22Rv1 (cell line): ENCODE measurements around the gene C21orf58.

Experiments
- H3K27ac ChIP-seq: fragments of 450-650 bp; 2 replicates; pipeline ENCODE4 v1.5.1; 2017
- CTCF ChIP-seq: fragments of 450-650 bp; IDR thresholded peaks from 2 replicates; pipeline ENCODE4 v1.5.1; 2017; ENCODE audit warnings: mild to moderate bottlenecking
- ZFX ChIP-seq: fragments of 450-650 bp; IDR thresholded peaks from 2 replicates; pipeline ENCODE4 v1.6.1; 2017; ENCODE audit warnings: antibody characterized with exemption, borderline replicate concordance

Gene C21orf58

GRCh38 chr21:46291561-46291960 lies 32.1 kb downstream of the C21orf58 start:
- no peak overlapping the region for H3K27ac ChIP-seq
- no peak for TF ChIP-seq CTCF
- TF ChIP-seq ZFX = no peak

- no peak for TF ChIP-seq CTCF
- no peak for TF ChIP-seq ZFX
- no peak overlapping the region for H3K27ac ChIP-seq
These were observed 34.0 kb downstream of the C21orf58 start for GRCh38 chr21:46289655-46290179.

- TF ChIP-seq ZFX = no peak
- no peak overlapping the region for H3K27ac ChIP-seq
These were observed 36.1 kb downstream of the C21orf58 start for GRCh38 chr21:46287541-46287940.

GRCh38 chr21:46286648-46287002 lies 37.0 kb downstream of the C21orf58 start:
- TF ChIP-seq CTCF (no peak), ZFX (no peak)
- H3K27ac ChIP-seq = peak overlapping the region; percentile 89

GRCh38 chr21:46285761-46286647 lies 37.7 kb downstream of the C21orf58 start, which contains the start of gene YBEY:
Gene YBEY, plus strand, starts transcription at chr21:46286342. Its CDS starts 572 bp downstream, at chr21:46286914.
- no peak for TF ChIP-seq ZFX
- peak; percentile 40 for TF ChIP-seq CTCF
- peak within 1 kb of the TSS; percentile 89 for H3K27ac ChIP-seq

GRCh38 chr21:46285206-46285661 lies 38.4 kb downstream of the C21orf58 start, which contains the start of gene MCM3AP:
Gene MCM3AP, minus strand, starts transcription at chr21:46285611. Its CDS starts 325 bp downstream, at chr21:46285286.
- TF ChIP-seq CTCF (no peak), ZFX (no peak)

GRCh38 chr21:46284733-46285132 lies 38.9 kb downstream of the C21orf58 start:
- TF ChIP-seq CTCF (no peak), ZFX (no peak)
- H3K27ac ChIP-seq = peak overlapping the region; percentile 89

More at GRCh38 chr21:46285206-46285661, 38.4 kb downstream of the C21orf58 start, which contains the start of gene MCM3AP:
- peak within 1 kb of the TSS; percentile 89 for H3K27ac ChIP-seq
